Measurements from ENCODE around the gene ABR.
"Not testable (repeated sequence)": the region's sequence is repeated elsewhere in the genome, so short reads cannot be mapped to it uniquely, and the experiment has no call there.

GRCh38 chr17:1152582-1152981, 27.2 kb downstream of the ABR start:
- not testable (repeated sequence) for TF ChIP-seq CTCF, POLR2A (IDR thresholded peaks at IDR 0.05)
